ENCODE results near the gene EPB41L2. TPM values are rescaled to one million over a fixed set of nuclear protein-coding genes. Genes with fewer than 3 reads are reported as not detected.

Gene EPB41L2
- total and polyA plus RNA-seq, 2 experiments from 2014 or later, result 76.2 to 91.7 TPM

DNA sequence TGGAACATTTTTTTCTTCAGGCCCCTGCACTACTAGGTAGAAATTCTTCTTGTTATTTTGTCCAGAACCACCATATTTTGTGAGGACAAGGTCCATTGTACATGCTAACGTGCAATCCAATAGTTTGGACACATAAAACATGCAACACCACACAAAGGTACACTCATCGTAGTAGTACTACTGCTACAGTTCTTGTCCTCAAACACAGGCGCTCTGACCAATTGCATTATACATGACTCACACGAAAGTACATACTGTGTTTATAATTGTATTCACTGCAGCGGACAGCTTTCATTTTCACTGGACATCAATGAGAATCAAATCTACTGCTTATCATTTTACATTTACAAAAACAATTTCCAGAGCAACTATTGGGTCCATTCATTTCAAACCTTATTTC lies 251.1 kb downstream of the EPB41L2 start:
- Mint-ChIP-seq H3K4me3 (no peak overlapping the region), H3K27me3 (ENCODE audit: insufficient read depth, low read depth, poor library complexity) (no peaks in the 10 kb centered on the region), H3K9me3 (no peaks in the 10 kb centered on the region), H3K4me1 (no peaks in the 10 kb centered on the region), H3K36me3 (ENCODE audit: low read depth) (no peaks in the 10 kb centered on the region), H3K27ac (no peak overlapping the region)
- Histone ChIP-seq H3K79me2 (replicated peaks; ENCODE audit: insufficient read depth) (no peaks in the 10 kb centered on the region), H3K36me3 (ENCODE audit: insufficient read depth) (no peaks in the 10 kb centered on the region), H3F3A (replicated peaks; ENCODE audit: low read depth) (no peaks in the 10 kb centered on the region), H3K4me2 (no peak overlapping the region), H2AFZ (no peak overlapping the region), H3K4me1 (ENCODE audit: insufficient read depth) (no peaks in the 10 kb centered on the region), H4K20me1 (replicated peaks; ENCODE audit: insufficient read depth) (no peaks in the 10 kb centered on the region), H3K4me3 (no peak overlapping the region), H3K9me2 (ENCODE audit: insufficient read depth) (no peaks in the 10 kb centered on the region), H3K27me3 (ENCODE audit: insufficient read depth) (no peaks in the 10 kb centered on the region), H3K27ac (ENCODE audit: low read depth) (no peak overlapping the region)
- no peak for ATAC-seq
- no peak for DNase-seq (ENCODE audit: low spot score)
- no peak for TF ChIP-seq ZNF114 (CRISPR knock-in tag; IDR thresholded peaks at IDR 0.05)
- no peak for TF ChIP-seq EZH2 (IDR thresholded peaks at IDR 0.05; ENCODE audit: low read depth, unreplicated experiment)
- TF ChIP-seq, protein P1, sequence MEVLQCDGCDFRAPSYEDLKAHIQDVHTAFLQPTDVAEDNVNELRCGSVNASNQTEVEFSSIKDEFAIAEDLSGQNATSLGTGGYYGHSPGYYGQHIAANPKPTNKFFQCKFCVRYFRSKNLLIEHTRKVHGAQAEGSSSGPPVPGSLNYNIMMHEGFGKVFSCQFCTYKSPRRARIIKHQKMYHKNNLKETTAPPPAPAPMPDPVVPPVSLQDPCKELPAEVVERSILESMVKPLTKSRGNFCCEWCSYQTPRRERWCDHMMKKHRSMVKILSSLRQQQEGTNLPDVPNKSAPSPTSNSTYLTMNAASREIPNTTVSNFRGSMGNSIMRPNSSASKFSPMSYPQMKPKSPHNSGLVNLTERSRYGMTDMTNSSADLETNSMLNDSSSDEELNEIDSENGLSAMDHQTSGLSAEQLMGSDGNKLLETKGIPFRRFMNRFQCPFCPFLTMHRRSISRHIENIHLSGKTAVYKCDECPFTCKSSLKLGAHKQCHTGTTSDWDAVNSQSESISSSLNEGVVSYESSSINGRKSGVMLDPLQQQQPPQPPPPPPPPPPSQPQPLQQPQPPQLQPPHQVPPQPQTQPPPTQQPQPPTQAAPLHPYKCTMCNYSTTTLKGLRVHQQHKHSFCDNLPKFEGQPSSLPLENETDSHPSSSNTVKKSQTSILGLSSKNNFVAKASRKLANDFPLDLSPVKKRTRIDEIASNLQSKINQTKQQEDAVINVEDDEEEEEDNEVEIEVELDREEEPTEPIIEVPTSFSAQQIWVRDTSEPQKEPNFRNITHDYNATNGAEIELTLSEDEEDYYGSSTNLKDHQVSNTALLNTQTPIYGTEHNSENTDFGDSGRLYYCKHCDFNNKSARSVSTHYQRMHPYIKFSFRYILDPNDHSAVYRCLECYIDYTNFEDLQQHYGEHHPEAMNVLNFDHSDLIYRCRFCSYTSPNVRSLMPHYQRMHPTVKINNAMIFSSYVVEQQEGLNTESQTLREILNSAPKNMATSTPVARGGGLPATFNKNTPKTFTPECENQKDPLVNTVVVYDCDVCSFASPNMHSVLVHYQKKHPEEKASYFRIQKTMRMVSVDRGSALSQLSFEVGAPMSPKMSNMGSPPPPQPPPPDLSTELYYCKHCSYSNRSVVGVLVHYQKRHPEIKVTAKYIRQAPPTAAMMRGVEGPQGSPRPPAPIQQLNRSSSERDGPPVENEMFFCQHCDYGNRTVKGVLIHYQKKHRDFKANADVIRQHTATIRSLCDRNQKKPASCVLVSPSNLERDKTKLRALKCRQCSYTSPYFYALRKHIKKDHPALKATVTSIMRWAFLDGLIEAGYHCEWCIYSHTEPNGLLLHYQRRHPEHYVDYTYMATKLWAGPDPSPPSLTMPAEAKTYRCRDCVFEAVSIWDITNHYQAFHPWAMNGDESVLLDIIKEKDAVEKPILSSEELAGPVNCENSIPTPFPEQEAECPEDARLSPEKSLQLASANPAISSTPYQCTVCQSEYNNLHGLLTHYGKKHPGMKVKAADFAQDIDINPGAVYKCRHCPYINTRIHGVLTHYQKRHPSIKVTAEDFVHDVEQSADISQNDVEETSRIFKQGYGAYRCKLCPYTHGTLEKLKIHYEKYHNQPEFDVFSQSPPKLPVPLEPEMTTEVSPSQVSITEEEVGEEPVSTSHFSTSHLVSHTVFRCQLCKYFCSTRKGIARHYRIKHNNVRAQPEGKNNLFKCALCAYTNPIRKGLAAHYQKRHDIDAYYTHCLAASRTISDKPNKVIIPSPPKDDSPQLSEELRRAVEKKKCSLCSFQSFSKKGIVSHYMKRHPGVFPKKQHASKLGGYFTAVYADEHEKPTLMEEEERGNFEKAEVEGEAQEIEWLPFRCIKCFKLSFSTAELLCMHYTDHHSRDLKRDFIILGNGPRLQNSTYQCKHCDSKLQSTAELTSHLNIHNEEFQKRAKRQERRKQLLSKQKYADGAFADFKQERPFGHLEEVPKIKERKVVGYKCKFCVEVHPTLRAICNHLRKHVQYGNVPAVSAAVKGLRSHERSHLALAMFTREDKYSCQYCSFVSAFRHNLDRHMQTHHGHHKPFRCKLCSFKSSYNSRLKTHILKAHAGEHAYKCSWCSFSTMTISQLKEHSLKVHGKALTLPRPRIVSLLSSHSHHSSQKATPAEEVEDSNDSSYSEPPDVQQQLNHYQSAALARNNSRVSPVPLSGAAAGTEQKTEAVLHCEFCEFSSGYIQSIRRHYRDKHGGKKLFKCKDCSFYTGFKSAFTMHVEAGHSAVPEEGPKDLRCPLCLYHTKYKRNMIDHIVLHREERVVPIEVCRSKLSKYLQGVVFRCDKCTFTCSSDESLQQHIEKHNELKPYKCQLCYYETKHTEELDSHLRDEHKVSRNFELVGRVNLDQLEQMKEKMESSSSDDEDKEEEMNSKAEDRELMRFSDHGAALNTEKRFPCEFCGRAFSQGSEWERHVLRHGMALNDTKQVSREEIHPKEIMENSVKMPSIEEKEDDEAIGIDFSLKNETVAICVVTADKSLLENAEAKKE (CRISPR knock-in tag; IDR thresholded peaks at IDR 0.05), result no peak
- TF ChIP-seq NANOG (IDR thresholded peaks at IDR 0.05; ENCODE audit: borderline replicate concordance), result no peak
- TF ChIP-seq, protein P2, sequence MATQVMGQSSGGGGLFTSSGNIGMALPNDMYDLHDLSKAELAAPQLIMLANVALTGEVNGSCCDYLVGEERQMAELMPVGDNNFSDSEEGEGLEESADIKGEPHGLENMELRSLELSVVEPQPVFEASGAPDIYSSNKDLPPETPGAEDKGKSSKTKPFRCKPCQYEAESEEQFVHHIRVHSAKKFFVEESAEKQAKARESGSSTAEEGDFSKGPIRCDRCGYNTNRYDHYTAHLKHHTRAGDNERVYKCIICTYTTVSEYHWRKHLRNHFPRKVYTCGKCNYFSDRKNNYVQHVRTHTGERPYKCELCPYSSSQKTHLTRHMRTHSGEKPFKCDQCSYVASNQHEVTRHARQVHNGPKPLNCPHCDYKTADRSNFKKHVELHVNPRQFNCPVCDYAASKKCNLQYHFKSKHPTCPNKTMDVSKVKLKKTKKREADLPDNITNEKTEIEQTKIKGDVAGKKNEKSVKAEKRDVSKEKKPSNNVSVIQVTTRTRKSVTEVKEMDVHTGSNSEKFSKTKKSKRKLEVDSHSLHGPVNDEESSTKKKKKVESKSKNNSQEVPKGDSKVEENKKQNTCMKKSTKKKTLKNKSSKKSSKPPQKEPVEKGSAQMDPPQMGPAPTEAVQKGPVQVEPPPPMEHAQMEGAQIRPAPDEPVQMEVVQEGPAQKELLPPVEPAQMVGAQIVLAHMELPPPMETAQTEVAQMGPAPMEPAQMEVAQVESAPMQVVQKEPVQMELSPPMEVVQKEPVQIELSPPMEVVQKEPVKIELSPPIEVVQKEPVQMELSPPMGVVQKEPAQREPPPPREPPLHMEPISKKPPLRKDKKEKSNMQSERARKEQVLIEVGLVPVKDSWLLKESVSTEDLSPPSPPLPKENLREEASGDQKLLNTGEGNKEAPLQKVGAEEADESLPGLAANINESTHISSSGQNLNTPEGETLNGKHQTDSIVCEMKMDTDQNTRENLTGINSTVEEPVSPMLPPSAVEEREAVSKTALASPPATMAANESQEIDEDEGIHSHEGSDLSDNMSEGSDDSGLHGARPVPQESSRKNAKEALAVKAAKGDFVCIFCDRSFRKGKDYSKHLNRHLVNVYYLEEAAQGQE (IDR thresholded peaks at IDR 0.05; ENCODE audit: unreplicated experiment), result no peak
- TF ChIP-seq, protein P3, sequence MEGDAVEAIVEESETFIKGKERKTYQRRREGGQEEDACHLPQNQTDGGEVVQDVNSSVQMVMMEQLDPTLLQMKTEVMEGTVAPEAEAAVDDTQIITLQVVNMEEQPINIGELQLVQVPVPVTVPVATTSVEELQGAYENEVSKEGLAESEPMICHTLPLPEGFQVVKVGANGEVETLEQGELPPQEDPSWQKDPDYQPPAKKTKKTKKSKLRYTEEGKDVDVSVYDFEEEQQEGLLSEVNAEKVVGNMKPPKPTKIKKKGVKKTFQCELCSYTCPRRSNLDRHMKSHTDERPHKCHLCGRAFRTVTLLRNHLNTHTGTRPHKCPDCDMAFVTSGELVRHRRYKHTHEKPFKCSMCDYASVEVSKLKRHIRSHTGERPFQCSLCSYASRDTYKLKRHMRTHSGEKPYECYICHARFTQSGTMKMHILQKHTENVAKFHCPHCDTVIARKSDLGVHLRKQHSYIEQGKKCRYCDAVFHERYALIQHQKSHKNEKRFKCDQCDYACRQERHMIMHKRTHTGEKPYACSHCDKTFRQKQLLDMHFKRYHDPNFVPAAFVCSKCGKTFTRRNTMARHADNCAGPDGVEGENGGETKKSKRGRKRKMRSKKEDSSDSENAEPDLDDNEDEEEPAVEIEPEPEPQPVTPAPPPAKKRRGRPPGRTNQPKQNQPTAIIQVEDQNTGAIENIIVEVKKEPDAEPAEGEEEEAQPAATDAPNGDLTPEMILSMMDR (conservative IDR thresholded peaks at IDR 0.05; ENCODE audit: low read depth in 2 of 2), result no peak
- TF ChIP-seq, protein P4, sequence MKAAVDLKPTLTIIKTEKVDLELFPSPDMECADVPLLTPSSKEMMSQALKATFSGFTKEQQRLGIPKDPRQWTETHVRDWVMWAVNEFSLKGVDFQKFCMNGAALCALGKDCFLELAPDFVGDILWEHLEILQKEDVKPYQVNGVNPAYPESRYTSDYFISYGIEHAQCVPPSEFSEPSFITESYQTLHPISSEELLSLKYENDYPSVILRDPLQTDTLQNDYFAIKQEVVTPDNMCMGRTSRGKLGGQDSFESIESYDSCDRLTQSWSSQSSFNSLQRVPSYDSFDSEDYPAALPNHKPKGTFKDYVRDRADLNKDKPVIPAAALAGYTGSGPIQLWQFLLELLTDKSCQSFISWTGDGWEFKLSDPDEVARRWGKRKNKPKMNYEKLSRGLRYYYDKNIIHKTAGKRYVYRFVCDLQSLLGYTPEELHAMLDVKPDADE (IDR thresholded peaks at IDR 0.05), result no peak
- no peak for TF ChIP-seq STAT1 (IDR thresholded peaks at IDR 0.05; ENCODE audit: unreplicated experiment)
- no peak for TF ChIP-seq EZH2phosphoT487 (IDR thresholded peaks at IDR 0.05; ENCODE audit: unreplicated experiment)
- no peak for TF ChIP-seq ZNF331 (CRISPR knock-in tag; IDR thresholded peaks at IDR 0.05; ENCODE audit: low read depth)
- no peak for TF ChIP-seq JUNB (IDR thresholded peaks at IDR 0.05; ENCODE audit: unreplicated experiment)
- TF ChIP-seq CREB1 (CRISPR knock-in tag; IDR thresholded peaks at IDR 0.05; ENCODE audit: low read depth), result no peak
- TF ChIP-seq POLR2AphosphoS5 (IDR thresholded peaks at IDR 0.05; ENCODE audit: low read depth), result no peak

All from GM23338 (cell line).